ENCODE data around the gene CLDND1. TPM values are rescaled to one million over a fixed set of nuclear protein-coding genes. Genes with fewer than 3 reads are reported as not detected.

Gene CLDND1
- 171 TPM for total RNA-seq

DNA sequence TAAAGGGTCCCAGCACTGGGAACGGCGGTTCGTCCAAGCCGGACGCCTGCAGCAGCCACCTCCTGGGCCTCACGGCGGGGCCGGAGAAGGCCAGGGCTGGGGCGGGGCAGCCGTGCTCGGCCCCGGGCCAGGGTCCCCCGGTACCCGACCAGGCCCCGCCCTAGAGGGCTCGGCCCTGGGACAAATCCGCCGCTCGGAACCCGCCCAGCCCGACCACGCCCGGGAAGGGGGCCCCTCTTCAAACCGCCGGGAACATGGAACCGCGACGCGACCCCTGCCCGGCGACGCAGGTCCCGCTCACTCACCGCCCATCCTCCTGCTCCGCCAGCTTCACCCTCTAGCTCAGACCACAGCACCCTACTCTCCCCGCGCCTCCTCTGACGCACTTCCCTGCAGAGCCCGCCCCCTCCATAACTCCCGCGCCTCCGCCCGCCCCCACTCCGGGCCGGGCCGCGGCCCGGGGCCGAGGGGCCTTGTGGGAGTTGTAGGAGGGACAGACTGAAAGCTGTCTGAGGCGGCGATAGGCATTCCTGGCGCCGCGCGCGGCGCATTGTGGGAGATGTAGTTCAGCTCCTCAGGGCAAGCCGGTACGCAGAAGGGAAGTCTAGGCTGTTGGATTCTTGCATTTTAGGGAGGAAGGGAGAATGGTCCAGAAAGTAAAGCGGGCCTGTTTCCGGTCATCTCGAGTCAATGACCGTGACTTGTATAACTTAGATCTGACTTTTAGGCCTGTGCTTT lies at the start of gene CLDND1:
TSS of gene CLDND1 (minus strand) at position 359 of the 738 bp plus-strand sequence. CDS start 1,478 bp downstream, outside the sequence.
- intact Hi-C loops (cut with DNase I) = loop anchor here (1.0 to 10.0 kb wide), 4 partner anchors 71 to 758 kb away; partner anchors contain the start of genes ARL6, CPOX, CRYBG3 and DCBLD2
- H3K36me3 ChIP-seq = peaks cover 3 to 12% of the 10 kb centered on the region in 2 donors
- peak; percentile 95 to 99 for DNase-seq (ENCODE audit: low spot score in 2 of 2)
- H3K27me3 ChIP-seq = no peaks in the 10 kb centered on the region
- peak within 1 kb of the TSS; percentile 92 to 95 for H3K27ac ChIP-seq
- peak within 1 kb of the TSS; percentile 75 to 93 for H3K4me3 ChIP-seq
- peaks cover 0 to 2% of the 10 kb centered on the region in 2 donors for H3K4me1 ChIP-seq
- H3K9me3 ChIP-seq = no peaks in the 10 kb centered on the region
- TF ChIP-seq CTCF (IDR thresholded peaks at IDR 0.05) = no peak

DNA sequence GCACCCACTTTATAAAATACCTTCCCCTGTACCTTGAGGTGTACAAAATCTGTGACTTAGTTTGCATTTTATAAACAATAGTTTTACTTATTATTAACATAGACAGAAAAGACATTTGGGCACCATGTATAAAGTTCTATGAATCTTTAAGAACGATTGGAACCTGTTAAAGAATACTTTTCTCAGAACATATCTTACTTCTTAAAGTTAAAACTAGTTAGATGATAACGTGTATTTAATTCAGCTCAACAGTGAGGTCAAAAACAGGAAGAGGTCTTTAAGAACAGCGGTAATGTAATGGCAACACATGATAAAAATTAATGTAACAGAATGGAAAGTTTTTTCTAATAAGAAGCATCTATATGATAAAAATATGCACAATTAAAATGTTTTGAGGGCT lies 45.7 kb upstream of the CLDND1 start:
- intact Hi-C loops (cut with DNase I) = no loop called here
- Histone ChIP-seq H3K9me3 (no peaks in the 10 kb centered on the region), H3K4me1 (no peaks in the 10 kb centered on the region), H3K36me3 (no peaks in the 10 kb centered on the region), H3K27ac (no peak overlapping the region), H3K4me3 (no peak overlapping the region), H3K27me3 (no peaks in the 10 kb centered on the region)
- TF ChIP-seq CTCF (IDR thresholded peaks at IDR 0.05) = no peak
- DNase-seq (ENCODE audit: low spot score in 2 of 2) = no peak

- H3K4me3 ChIP-seq = no peak overlapping the region
- H3K27ac ChIP-seq = no peak overlapping the region
- H3K9me3 ChIP-seq = no peaks in the 10 kb centered on the region
- no peak for TF ChIP-seq CTCF (IDR thresholded peaks at IDR 0.05)
- no peak for DNase-seq (ENCODE audit: low spot score in 2 of 2)
- intact Hi-C loops (cut with DNase I) = no loop called here
- H3K27me3 ChIP-seq = no peaks in the 10 kb centered on the region
- H3K4me1 ChIP-seq = no peaks in the 10 kb centered on the region
- no peaks in the 10 kb centered on the region for H3K36me3 ChIP-seq
Measured at GRCh38 chr3:98567666-98568270, 45.1 kb upstream of the CLDND1 start.

DNA sequence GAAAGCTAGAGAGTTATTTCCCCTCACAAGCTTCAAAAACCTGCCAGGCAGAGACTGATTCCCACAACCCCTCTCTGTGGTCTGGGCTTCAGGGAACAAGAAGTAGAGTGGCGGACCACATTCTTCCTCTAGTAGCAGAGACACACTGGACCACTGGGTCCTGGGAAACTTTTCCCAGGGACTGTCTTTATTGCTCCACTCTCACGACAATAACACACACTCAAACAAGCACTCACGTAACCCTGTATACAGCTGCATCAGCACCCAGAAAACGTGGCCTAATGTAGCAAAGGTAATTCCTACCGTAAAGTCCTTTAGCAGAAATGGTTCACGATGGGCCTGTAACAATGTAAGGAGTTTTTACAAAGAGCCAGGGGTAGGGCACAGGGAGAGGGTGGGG lies 43.1 kb upstream of the CLDND1 start:
- Histone ChIP-seq H3K27me3 (no peaks in the 10 kb centered on the region), H3K9me3 (no peaks in the 10 kb centered on the region), H3K27ac (no peak overlapping the region), H3K36me3 (no peaks in the 10 kb centered on the region), H3K4me1 (no peaks in the 10 kb centered on the region), H3K4me3 (no peak overlapping the region)
- TF ChIP-seq CTCF (IDR thresholded peaks at IDR 0.05) = no peak
- no peak for DNase-seq (ENCODE audit: low spot score in 2 of 2)
- intact Hi-C loops (cut with DNase I) = no loop called here

- no peak for TF ChIP-seq CTCF (IDR thresholded peaks at IDR 0.05)
- Histone ChIP-seq H3K27me3 (no peaks in the 10 kb centered on the region), H3K9me3 (no peaks in the 10 kb centered on the region), H3K27ac (no peak overlapping the region), H3K4me1 (no peaks in the 10 kb centered on the region), H3K4me3 (no peak overlapping the region), H3K36me3 (no peaks in the 10 kb centered on the region)
- no peak for DNase-seq (ENCODE audit: low spot score in 2 of 2)
- intact Hi-C loops (cut with DNase I) = no loop called here
Measured at GRCh38 chr3:98565237-98565643, 42.5 kb upstream of the CLDND1 start.
